Measurements from ENCODE around the gene GLRX3.

GLRX3 gene

DNA sequence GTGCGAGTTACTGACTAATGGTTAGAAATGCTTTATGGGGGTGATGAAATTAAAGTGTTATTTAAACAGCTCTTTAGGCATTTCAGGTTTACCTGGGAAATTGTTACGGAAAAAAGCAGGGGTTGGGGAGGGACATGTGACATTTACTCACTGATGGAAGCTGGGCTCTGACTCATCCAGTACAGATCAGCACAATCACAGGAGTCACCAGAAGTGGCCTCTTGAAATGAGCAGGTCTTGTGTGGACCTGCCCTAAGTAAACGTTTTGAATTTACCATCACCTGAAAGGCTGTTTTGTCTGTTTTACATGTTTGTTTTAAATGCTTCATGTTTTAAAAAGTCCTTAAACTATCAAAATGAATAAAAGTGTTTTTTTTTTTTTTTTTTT is 2.3 kb downstream of the GLRX3 start:
- peak; percentile 78 for DNase-seq

DNA sequence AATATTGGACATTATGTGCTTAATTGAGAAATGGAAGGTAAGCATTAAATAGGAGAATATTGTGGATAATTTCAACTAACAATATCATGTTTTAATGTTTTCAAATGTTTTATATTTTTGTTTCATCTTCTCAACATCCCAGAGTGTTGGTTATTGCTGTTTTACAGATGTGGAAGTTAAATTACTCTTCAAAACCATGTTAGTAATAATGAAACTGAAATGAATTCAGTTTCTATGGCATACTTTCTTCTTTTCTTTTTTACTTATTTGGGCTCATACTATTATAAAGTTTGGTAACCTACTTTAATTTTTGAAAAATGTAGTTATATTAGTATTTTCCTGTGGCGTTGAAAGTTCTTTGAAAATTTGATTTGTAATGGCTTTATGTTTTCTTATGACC is 4.2 kb downstream of the GLRX3 start:
- peak; percentile 38 for DNase-seq

DNA sequence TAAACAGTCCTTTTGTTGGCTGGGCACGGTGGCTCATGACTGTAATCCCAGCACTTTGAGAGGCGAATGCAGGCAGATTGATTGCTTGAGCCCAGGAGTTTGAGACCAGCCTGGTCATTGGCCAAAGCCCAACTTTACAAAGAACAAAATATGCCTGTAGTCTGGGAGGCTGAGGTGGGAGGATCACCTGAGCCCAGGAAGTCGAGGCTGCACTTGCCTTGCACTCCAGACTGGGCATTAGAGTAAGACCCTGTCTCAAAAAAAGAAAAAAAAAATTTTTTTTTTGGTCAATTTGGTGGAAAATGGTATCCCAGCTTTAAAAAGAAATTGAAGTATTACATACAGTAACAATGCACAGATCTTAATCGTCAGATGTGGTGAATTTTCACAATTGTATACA is 4.8 kb downstream of the GLRX3 start:
- DNase-seq: no peak

DNA sequence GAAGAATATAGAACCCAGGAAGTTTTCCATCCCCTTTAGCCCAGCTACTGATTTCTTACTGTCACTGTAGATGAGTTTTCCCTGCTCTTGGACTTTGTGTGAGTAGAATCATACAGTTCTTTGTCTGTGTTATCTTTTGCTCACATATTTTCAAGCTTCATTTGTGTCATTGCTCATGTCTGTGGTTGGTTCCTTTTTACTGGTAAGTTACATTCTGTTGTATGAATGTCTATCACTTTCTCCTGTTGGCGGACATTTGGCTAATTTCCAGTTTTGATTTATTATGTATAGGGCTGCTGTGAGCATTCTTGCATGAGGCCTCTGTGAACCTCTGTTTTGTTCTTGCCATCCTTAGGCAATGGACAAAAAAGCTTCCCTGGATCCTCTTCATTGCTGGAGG is 5.3 kb downstream of the GLRX3 start:
- peak; percentile 40 for DNase-seq

DNA sequence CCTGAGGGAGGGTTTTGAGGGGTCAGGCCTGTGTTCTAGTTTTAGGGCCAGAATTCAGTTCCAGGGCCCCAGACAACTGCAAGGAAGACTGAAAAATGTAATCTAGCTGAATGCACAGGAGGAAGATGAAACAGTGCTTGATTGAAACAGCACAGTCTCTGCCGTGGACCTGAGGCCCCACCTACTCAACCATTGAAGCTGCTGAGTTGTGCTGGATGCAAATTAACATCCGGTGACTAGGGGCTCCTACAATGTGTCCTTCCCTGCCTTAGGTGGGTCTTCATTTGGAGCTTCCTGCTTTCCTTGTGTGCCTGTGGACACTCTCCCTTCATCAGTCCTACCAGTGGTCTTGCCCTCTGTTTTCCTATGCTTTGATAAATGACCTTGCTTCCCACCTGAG is 5.7 kb downstream of the GLRX3 start:
- peak; percentile 43 for DNase-seq

DNA sequence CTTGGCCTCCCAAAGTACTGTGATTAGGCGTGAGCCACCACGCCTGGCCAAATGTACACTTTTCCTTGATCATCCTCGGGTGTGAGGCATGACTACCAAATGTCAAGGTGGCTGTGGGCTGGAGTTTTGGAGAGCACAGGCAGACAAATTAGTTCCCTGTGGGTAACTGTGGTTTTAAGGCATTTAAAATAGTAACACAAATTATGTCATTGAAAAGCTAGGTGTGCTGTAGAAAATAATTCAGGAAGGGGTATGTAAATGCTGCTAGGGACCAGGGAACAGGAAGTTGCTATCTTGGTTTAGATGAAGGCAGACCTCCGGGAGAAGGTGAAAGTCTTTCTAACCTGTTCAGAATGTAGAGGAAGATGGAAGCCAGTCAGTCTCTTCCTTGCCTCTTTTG is 9.9 kb downstream of the GLRX3 start:
- no peak for DNase-seq

DNA sequence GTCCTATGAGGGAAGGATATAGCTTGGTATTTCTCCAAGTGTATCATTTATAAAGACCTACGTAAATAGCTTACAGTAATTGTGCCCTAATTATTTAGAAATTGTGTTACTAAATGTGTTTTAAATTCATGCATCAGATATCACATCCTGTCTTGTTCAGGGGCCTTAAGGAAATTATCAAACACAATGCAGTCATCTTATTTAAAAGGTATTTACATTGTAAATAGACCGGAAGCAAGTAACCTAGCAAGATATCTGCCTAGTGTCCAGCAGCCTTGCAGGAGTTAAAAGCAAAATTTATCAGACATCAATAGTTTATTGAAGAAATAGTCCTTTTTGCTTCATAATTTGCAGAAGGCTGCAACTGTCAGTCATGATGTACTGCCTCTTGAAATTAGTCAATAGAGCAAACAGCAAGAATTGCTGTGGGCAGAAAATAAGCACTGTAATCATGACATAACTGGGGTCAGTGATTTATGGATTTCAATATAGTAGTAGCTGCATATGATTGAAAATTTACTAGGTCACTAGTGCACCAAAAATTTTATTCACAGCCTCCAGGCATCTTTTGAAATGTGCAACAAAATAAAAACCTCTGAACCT is 23.1 kb downstream of the GLRX3 start:
- peak; percentile 46 for DNase-seq

DNA sequence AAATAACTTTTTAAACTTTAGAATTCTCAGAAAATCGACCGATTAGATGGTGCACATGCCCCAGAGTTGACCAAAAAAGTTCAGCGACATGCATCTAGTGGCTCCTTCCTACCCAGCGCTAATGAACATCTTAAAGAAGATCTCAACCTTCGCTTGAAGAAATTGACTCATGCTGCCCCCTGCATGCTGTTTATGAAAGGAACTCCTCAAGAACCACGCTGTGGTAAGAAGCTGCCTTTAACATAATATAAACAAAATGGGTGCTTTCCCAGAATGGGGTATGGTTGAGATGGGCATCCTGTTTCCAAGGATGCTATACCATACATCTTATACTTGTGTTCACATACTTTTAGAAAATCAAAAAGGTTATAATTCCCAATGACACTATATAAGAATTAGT is 24.6 kb downstream of the GLRX3 start:
- DNase-seq: peak; percentile 46

DNA sequence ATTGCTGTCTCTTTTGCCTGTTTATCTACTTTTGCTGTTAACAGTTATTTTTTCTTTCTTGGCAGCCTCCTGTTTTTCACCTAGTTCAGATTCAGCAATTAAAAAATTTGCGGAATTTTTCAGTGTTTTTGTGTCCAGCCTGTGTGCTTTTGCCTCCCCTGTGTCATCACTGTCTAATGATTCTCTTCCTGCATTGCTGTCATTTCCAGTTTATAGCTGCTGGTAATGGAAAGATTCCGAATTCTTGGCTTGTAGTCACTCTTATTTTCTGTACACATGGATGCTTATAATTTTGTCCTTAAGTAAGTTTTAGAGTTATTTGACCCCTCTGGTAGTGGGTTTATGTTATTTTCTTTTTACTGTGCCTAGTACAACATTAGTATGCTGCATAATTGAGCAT is 25.1 kb downstream of the GLRX3 start:
- DNase-seq: no peak

DNA sequence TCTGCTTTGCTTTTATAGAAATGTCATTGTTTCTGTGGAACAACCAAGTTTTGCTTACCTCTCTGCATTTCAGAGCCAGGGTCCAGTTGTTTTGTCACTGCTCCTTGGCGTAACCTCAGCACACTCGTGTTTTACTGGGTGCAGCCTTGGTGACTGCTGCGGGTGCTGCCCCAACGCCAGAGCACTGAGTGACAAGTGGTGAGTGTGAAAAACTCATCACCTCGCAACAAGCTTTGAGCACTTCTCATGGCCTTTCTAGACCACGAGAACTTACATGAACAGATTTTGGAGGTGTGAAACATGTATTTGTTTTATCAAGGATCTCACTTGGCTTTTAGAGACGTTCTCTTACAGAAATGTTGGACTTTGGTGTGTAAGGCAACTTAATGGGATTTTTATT is 31.0 kb downstream of the GLRX3 start:
- no peak for DNase-seq

DNA sequence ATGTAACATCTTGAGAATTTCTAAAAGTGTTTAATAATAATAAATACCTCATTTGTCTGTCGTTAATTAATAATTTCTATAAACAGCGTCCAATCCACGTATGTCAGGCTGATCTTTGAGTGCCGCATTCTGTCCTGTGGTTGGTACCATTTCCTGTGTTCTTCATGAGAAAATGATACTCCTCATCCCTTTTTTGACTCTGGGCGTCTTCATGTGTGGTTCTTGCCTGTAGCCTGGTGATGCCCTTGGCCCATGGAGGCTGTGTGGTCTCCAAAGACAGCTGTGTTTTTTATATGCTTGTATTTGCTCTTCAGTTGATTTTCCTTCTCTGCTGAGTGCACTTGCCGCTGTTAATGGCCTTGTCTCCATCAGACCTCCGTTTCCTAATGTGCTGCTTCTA is 31.5 kb downstream of the GLRX3 start:
- DNase-seq: no peak

DNA sequence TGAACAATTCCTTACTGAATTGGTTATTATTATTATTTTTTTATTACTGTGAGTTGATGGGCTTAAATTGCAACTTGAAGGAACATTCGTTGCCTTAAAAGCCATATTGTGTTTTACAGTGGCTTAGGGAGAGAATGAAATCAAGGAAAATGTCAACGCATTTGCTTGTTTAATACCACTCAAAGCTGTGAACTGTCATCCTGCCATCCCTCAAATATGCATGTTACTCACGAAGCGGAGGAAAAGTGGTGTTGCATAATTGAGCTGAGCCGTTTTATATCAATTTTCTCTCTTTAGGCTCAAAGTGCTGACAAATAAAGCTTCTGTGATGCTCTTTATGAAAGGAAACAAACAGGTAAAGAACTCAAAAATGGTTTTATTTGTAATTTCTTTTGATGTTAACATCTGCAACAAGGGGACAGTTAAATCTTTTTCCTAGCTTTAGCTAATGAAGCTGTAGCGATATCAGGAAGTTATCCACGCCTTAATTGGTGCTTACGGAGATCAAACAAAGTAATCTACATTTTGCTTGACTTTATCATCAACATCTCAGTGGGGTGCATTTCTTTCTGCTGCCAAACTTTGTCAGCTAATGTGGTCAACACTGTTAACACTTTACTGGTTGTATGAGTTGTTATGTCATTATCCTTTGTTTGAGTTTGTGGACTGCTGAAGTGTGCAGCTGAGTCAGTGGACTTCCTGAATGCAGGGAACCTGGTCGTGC is 33.1 kb downstream of the GLRX3 start:
- peak; percentile 60 for DNase-seq

DNA sequence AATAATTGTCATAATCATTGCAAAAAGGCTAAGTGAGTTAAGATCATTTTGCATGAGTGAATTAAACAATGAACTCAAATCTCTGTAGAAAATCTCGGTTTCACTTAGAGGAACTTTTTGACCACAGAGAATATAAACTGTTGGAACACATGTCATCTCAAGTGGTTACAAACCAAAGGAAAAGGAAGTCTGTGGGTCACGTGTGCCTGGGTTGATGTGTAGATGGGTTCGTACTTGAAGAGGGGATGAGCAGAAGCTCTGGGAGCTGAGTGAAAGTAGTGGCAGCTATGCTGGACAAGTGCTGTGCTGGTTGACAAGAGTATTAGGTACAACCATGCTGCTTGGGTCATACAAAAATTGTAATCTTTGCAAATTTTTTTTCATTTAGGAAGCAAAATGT is 35.0 kb downstream of the GLRX3 start:
- peak; percentile 84 for DNase-seq

DNA sequence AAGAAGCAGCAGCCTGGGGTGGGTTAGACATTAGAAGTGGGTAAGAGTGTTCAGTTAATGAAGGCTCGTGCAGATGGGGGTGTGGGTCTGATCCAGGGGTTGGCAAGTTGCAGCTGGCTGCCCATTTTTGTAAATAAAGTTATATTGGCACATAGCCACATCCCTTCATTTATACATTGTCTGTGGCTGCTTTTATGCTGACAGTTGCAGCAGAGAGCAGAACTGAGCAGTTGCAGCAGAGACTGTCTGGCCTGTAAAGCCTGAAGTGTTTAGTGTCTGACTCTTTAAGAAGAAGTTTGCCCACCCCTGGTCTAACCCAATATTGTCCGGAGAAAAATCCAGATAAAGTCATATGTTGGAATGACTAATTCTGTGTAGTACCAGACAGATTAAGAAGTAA is 38.1 kb downstream of the GLRX3 start:
- no peak for DNase-seq

DNA sequence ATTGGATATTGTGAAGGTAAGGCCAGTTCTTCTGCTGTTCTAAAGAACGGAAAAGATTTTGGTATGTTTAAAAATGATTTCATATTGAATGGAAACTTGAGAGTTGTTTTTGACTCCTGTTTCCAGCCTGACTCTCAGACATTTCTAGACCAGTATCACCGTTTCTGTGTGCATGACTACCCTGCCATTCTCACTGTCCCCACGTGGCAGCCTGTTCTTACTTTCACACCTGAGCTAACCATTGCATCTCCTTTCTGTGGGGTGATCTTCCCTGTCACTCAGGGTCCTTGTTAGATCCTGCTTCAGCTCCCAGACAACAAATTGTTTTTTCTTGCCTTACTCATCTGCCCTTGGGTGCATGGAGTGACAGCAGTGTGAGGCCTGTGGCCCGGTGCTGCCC is 38.9 kb downstream of the GLRX3 start:
- DNase-seq: peak; percentile 54

DNA sequence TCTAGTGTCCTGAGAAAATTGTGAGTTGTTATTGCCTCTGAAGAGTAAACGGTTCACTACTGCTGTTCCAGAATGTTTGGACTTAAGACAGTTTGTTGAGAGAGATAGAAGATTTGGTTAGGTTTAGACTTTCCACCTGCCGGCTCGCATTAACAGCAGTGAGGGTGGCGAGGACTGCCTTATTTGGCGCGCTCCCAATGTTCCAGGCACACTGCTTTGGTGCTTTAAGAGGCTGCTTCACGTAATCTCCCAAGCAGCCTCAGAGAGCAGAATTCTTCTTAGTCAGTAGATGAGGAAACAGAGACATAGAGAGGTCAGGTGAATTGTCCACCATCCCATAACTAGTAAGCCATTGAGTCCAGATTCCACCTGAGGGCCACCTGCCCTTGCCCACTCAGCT is 41.1 kb downstream of the GLRX3 start:
- no peak for DNase-seq

DNA sequence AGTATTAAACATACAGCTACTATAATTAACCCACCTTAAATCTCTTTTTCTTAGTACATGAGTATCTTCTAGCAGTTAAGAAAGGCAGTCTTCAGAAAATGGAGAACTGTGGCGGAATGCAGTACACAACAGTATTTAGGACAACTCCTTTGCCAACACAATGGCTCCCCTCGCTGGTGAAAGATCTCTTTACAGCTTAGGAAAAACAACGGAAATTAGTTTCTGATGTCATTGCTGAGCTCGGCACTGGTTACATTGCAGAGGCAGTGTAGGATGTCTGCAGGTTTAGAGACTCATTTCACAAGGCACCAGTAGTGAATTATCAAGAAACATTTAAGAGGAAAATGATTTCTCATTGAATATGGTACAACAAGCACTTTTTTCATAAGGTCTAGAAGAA is 43.4 kb downstream of the GLRX3 start:
- peak; percentile 68 for DNase-seq

DNA sequence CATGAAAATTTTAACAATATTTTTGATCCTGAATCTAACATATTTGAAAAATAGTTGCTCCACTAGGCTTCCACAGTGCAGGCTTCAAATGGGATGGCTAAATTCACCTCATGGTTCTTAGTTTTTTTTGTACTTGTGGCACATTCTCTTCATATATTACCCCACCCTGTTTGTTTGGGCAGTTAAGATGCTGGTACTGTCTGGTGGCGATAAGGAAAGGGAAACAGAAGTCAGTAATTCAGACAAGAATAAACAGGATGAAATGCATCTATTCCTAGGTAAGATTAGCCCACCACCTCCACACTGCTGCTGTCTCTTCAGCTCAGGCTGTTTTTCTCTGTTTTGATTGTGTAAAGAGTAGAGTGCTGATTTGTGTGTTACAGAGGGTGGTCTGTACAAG is 44.2 kb downstream of the GLRX3 start:
- DNase-seq: no peak

DNA sequence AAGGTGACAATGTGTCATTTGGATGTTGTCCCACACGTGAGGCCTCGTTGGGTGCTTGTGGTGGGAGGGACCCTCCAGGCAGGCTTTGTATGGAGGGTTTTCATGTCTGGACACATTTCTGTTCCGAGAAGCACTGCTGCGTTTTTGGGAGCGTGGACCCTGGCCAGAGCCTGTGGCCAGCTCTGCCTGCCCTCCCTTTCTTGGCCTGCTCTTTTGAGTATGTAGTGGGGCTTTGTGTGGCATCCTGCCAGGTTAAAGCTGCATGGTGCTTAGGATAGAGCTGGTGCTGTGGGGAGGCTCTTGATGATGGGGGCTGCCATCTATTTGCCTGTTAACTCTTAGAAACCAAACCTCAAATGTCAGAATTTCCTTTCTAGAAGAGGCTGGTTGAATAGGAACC is 45.7 kb downstream of the GLRX3 start:
- no peak for DNase-seq

DNA sequence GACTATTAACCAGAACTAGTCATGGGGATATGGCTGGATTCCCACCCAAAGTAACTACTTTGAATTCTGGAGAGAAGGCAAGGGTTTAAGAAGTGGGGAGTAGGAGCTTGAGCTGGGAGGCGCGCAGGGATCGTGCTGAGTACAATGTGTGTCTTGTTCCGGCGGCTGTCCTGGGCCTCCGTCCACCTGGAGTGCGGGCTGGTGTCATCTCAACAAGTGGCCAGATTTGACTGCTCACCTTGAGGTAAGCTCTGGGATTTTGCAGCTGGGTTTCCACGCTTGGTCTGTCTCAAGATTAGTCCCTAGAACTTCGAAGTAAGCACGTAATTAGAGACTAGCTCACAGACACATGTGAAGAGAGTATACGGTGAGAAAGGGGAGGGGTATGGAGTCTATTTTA is 49.4 kb downstream of the GLRX3 start:
- no peak for DNase-seq

DNA sequence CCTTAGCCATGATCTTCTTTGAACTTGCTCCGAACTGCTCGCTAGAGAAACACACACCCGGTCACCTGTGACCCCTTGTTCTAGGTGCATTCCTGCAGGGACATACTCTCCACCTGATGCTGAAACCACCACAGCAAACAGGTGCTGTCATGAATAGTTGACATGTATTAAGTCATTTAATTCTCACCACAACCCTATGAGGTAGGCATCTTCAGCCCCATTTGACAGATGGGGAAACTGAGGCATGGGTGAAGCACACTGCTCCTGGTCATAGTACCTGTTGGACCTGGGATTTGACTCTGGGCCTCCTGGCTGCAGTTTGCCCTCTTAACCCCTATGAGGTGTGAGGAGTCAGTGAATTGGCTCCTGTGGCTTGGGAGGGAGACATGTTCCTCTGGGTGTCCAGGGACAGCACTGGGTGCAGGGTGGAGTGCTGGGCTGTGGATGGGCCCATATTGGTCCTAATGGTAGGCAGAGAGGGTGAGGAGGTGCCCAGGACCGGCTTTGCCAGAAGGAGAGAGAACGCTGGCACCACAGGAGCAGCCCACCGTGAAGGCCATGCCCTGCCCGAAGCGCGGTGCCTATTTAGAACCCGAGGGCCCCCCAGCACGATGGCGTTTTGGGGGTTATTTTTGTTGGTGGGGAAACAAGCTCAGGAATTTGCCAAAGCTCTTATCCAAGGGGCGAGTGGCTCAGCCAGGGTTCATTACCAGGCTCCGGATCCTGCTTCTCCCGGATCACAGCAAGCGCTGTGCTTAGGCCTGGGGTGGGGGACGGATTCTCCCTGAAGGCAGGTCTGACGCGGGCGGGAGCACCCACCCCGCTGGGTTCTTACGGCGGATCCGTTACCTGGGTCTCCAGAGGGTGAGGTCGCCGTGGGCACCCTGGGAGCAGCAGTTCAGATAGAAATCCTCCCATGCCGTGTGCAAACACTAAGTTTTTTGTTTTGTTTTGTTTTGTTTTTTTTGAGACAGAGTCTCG is 52.3 kb downstream of the GLRX3 start:
- DNase-seq: no peak

DNA sequence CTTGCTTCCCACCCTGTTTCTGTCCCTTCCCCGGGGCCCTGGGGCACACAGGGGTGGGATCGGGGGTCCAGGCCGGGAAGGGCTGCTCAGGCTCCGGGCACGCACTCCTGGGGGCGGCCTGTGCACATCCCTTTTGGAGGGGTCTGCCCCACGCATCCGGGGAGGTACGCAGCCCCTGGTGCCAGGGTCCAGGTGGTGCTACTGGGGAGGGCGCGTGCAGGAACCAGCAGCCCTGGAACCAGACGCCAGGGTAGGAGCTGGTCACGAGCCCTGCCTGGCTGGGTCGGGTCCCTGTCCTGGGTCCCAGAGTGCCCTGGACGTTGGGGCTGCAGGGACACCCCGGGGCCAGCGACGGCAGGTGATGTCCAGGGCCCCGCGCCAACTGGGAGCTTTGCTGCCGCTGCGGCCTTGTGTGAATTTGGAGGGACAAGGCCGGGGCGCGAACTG is 53.4 kb downstream of the GLRX3 start:
- DNase-seq: no peak

DNA sequence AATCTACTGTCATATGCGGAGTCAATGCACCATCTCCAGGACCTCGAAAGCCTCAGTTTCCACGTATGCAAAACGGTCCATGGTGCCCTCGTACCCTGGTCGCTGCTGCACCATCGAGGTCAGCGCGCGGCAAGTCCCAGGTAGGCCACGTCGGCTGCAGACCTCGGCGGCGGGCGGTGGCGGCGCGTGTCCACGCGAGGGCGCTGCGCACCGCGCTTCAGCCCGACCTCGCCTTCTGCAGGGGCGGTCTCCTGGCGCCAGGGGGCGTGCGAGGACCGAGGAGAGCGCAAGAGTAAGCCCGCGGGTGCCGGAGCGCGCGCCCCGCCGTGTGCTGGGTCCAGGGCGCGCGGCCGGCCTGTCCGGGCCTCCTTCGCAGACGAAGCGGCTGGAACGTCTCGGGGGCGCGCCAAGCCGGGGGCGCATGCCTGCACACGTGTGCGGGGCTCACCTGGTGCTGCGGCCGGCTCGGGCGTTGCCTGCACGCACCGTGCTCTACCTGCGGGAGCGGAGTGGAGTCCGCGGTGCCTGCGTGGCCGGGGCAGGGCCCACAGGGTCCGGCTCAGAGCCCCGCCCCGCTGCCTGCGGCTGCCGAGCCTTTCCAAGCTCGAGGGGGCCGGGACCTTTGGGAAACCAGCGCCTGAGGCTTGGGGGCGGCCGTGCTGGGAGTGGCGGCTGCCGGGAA is 54.0 kb downstream of the GLRX3 start:
- peak; percentile 90 for DNase-seq

Measured in activated CD4-positive, alpha-beta T cell treated with anti-CD3 and anti-CD28 coated beads, Interleukin-10, Interleukin-2, amounts not matched to agents 100 ng/mL and 50 ng/mL, durations not matched to agents 16 hours and 8 hours (primary cell).